Neural cell (in vitro differentiated cells): ENCODE data around the gene CASZ1.

ENCODE experiments used
- CTCF ChIP-seq: fragments of 450-650 bp; IDR thresholded peaks from 2 replicates; pipeline ENCODE4 v1.5.1; 2014; ENCODE audit warnings: antibody characterized with exemption, mild to moderate bottlenecking, moderate library complexity; ENCODE audit not compliant: poor library complexity, severe bottlenecking
- EP300 ChIP-seq: fragments of 450-650 bp; conservative IDR thresholded peaks from 2 replicates; pipeline ENCODE4 v1.6.1; 2014; ENCODE audit warnings: antibody characterized with exemption, mild to moderate bottlenecking, moderate library complexity; ENCODE audit not compliant: poor library complexity, severe bottlenecking
- REST ChIP-seq: IDR thresholded peaks from 2 replicates; pipeline ENCODE4 v1.6.1; 2012; ENCODE audit warnings: borderline replicate concordance
- TAF1 ChIP-seq: IDR thresholded peaks from 2 replicates; pipeline ENCODE4 v1.6.1; 2012; ENCODE audit warnings: low read depth

- TF ChIP-seq CTCF (no peak), TAF1 (no peak), REST (no peak), EP300 (no peak)
Observed at GRCh38 chr1:10814312-10814711, 17.9 kb upstream of the CASZ1 start.
